ENCODE measurements around the gene PPP1R18. TPM values are rescaled to one million over a fixed set of nuclear protein-coding genes. Genes with fewer than 3 reads are reported as not detected.

The PPP1R18 gene
- total and polyA plus RNA-seq, 9 of the 15 experiments (the other 6 are each of a cell fraction or from before 2014, with no cell fraction given) = 12.0 to 99.2 (median 42.6) TPM

DNA sequence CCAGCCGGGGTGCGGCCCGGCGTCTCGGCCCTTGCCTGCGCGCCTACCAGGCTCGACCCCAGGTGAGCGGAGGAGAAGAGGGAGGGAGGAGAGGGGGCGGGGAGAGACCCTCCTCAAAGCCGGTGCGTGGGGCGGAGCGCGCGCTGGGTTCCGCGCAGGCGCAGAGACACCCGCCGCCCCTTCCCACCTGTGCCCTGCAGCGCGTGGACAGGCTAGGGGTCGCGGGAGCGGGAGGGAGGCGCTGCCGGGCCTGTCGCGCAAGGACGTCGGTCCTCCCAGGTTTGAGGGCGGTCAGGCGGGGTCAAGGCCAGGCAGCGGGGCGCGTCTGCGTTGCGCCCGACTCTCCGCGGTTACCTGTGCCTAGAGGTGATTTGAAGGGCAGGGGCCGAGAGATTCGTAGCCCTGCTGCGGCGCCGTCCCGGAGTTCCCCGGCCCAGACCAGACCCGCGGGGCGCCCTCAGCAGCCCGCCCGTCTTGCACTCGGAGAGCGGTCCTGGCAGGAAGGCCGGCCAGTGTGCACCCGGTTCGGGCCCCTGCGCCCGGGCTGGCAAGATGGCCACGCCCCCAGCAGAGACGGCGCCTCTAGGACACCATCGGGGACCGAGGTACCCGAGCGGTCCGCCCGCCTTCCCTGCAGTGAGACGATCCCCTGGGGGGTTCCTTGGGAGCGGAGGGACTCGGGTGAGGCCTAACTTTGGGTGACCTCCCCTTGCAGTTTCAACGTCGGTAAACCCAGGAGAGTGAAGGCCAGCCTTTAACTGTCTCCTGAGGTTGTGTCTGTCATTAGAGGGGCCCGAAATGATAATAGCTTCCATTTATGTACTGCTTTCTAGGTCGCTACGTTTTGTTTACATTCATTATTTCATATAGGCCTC is 39.0 kb downstream of the PPP1R18 start (continued):
- no peak for TF ChIP-seq WHSC1 (IDR thresholded peaks at IDR 0.05; ENCODE audit: low read length)
- TF ChIP-seq, protein P1, sequence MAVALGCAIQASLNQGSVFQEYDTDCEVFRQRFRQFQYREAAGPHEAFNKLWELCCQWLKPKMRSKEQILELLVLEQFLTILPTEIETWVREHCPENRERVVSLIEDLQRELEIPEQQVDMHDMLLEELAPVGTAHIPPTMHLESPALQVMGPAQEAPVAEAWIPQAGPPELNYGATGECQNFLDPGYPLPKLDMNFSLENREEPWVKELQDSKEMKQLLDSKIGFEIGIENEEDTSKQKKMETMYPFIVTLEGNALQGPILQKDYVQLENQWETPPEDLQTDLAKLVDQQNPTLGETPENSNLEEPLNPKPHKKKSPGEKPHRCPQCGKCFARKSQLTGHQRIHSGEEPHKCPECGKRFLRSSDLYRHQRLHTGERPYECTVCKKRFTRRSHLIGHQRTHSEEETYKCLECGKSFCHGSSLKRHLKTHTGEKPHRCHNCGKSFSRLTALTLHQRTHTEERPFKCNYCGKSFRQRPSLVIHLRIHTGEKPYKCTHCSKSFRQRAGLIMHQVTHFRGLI (CRISPR knock-in tag; IDR thresholded peaks at IDR 0.05) = no peak
- TF ChIP-seq PML (IDR thresholded peaks at IDR 0.05; ENCODE audit: low read length) = 0 out of 2 replicates have a peak, but pooled peaks have one; percentile 24
- TF ChIP-seq, protein P2, sequence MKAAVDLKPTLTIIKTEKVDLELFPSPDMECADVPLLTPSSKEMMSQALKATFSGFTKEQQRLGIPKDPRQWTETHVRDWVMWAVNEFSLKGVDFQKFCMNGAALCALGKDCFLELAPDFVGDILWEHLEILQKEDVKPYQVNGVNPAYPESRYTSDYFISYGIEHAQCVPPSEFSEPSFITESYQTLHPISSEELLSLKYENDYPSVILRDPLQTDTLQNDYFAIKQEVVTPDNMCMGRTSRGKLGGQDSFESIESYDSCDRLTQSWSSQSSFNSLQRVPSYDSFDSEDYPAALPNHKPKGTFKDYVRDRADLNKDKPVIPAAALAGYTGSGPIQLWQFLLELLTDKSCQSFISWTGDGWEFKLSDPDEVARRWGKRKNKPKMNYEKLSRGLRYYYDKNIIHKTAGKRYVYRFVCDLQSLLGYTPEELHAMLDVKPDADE (conservative IDR thresholded peaks at IDR 0.05; ENCODE audit: control insufficient read depth, low read depth, low read length) = 0 out of 2 replicates have a peak, but pooled peaks have one; percentile 50
- TF ChIP-seq ZNF707 (CRISPR knock-in tag; conservative IDR thresholded peaks at IDR 0.05) = no peak
- no peak for TF ChIP-seq ZNF561 (CRISPR knock-in tag; conservative IDR thresholded peaks at IDR 0.05)
- no peak for TF ChIP-seq ZNF76 (CRISPR knock-in tag; IDR thresholded peaks at IDR 0.05; ENCODE audit: borderline replicate concordance)
- no peak for TF ChIP-seq CSDE1 (IDR thresholded peaks at IDR 0.05)
- TF ChIP-seq, protein P3, sequence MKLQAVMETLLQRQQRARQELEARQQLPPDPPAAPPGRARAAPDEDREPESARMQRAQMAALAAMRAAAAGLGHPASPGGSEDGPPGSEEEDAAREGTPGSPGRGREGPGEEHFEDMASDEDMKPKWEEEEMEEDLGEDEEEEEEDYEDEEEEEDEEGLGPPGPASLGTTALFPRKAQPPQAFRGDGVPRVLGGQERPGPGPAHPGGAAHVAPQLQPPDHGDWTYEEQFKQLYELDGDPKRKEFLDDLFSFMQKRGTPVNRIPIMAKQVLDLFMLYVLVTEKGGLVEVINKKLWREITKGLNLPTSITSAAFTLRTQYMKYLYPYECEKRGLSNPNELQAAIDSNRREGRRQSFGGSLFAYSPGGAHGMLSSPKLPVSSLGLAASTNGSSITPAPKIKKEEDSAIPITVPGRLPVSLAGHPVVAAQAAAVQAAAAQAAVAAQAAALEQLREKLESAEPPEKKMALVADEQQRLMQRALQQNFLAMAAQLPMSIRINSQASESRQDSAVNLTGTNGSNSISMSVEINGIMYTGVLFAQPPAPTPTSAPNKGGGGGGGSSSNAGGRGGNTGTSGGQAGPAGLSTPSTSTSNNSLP (IDR thresholded peaks at IDR 0.05; ENCODE audit: borderline replicate concordance, low read depth, low read length) = no peak
- no peak for TF ChIP-seq ZNF507 (tag; conservative IDR thresholded peaks at IDR 0.05)
- peak; percentile 24 for TF ChIP-seq POLR2B (IDR thresholded peaks at IDR 0.05; ENCODE audit: low read depth, partially characterized antibody)
- peak; percentile 40; the same call in 1 of the 2 replicates for TF ChIP-seq TAF7 (tag; IDR thresholded peaks at IDR 0.05)
- peak; percentile 50; the same call in 1 of the 2 replicates for TF ChIP-seq ATF7 (IDR thresholded peaks at IDR 0.05)
- TF ChIP-seq YY1 (IDR thresholded peaks at IDR 0.05; ENCODE audit: borderline replicate concordance in 1 of 3, control insufficient read depth in 1 of 3, extremely low read depth in 1 of 3, insufficient read depth in 3 of 3, insufficient read length in 1 of 3, insufficient replicate concordance in 2 of 3, low read depth in 1 of 3, low read length in 2 of 3) = peak; percentile 33 to 87 (median 77)
- peak; percentile 94 for TF ChIP-seq PCBP1 (IDR thresholded peaks at IDR 0.05; ENCODE audit: low read depth, low read length, poor library complexity, severe bottlenecking)
- TF ChIP-seq XRCC3 (IDR thresholded peaks at IDR 0.05) = no peak
- no peak for TF ChIP-seq ZNF589 (CRISPR knock-in tag; IDR thresholded peaks at IDR 0.05; ENCODE audit: low read depth)
- peak in 1 of 2 experiments; percentile 57; a peak in 2 of 4 replicates for TF ChIP-seq SRF (CRISPR knock-in tag; IDR thresholded peaks at IDR 0.05)
- TF ChIP-seq ARID1B (IDR thresholded peaks at IDR 0.05) = no peak; the same call in 1 of the 2 replicates
- no peak for TF ChIP-seq ZNF197 (CRISPR knock-in tag; IDR thresholded peaks at IDR 0.05; ENCODE audit: low read depth)
- no peak for TF ChIP-seq ZNF77 (CRISPR knock-in tag; IDR thresholded peaks at IDR 0.05)
- peak; percentile 69 for TF ChIP-seq CCNT2 (IDR thresholded peaks at IDR 0.05; ENCODE audit: borderline replicate concordance, extremely low read depth, insufficient read length, low read depth, low read length)
- TF ChIP-seq POLR2AphosphoS5 (IDR thresholded peaks at IDR 0.05; ENCODE audit: control insufficient read depth, insufficient read depth, low read depth, low read length) = peak; percentile 32
